Measurements from ENCODE around the gene BABAM2. TPM values are rescaled to one million over a fixed set of nuclear protein-coding genes. Genes with fewer than 3 reads are reported as not detected.

BABAM2 gene
- total and polyA plus RNA-seq, 10 of the 15 experiments (the other 5 are each of a cell fraction or from before 2014, with no cell fraction given), result 30.7 to 59.9 (median 44.5) TPM

GRCh38 chr2:28228434-28228995, 338.0 kb downstream of the BABAM2 start:
- intact Hi-C loops (cut with micrococcal nuclease; ENCODE audit: unreplicated experiment) (no loop called here), in situ Hi-C loops (cut with MboI) (no loop called here)
- H3K4me1 ChIP-seq (ENCODE audit: control insufficient read depth, insufficient read depth, low read length), result no peaks in the 10 kb centered on the region
- no peaks in the 10 kb centered on the region for H3K27me3 ChIP-seq (replicated peaks in 1 of 2; ENCODE audit: control insufficient read depth in 2 of 2, insufficient read depth in 2 of 2, low read length in 1 of 2)
- no peak for TF ChIP-seq SMAD1 (IDR thresholded peaks at IDR 0.05; ENCODE audit: low read depth, partially characterized antibody)
- no peak for TF ChIP-seq ASH2L (IDR thresholded peaks at IDR 0.05; ENCODE audit: borderline replicate concordance, low read depth)
- no peak for TF ChIP-seq ZSCAN29 (IDR thresholded peaks at IDR 0.05)
- no peak for TF ChIP-seq KLF5 (IDR thresholded peaks at IDR 0.05; ENCODE audit: partially characterized antibody)
- no peak for TF ChIP-seq CBX3 (IDR thresholded peaks at IDR 0.05; ENCODE audit: borderline replicate concordance, low read depth)
- TF ChIP-seq NR2F1 (conservative IDR thresholded peaks at IDR 0.05), result no peak
- TF ChIP-seq CTCF (IDR thresholded peaks at IDR 0.05 in 2 of 3, conservative IDR thresholded peaks at IDR 0.05 in 1 of 3; ENCODE audit: control insufficient read depth in 2 of 3, extremely low read depth in 1 of 3, insufficient read depth in 1 of 3, low read depth in 3 of 3, low read length in 3 of 3), result peak in 1 of 3 experiments; percentile 10; a peak in 2 of 6 replicates
- BruUV-seq (replicated peaks), result no TSS peak
- no peak overlapping the region for H3K27ac ChIP-seq (ENCODE audit: control insufficient read depth, insufficient read depth)
- H3K9ac ChIP-seq (ENCODE audit: control insufficient read depth, insufficient read depth, low read length), result no peak overlapping the region
- H2AFZ ChIP-seq (ENCODE audit: control insufficient read depth, low read depth, low read length), result no peak overlapping the region
- H3K4me3 ChIP-seq, result no peak overlapping the region
- POLR2A ChIA-PET, result no interaction called here
- H3K4me2 ChIP-seq (ENCODE audit: control insufficient read depth, insufficient read depth), result no peak overlapping the region
- no peaks in the 10 kb centered on the region for H3K36me3 ChIP-seq (ENCODE audit: control insufficient read depth in 2 of 2, insufficient read depth in 2 of 2, low read length in 1 of 2)
- SMC1A ChIA-PET (ENCODE audit: uncharacterized antibody, unreplicated experiment), result no interaction called here
- CTCF ChIA-PET, result no interaction called here
- WGBS (ENCODE audit: insufficient coverage, insufficient replicate concordance, low lambda C conversion rate, missing lambda C conversion rate), result 95% methylated on average over 1 of the region's 1 CpG
- no peaks in the 10 kb centered on the region for H3K9me3 ChIP-seq (replicated peaks; ENCODE audit: control insufficient read depth, insufficient read depth, low read length)
- no peaks in the 10 kb centered on the region for H4K20me1 ChIP-seq (ENCODE audit: control insufficient read depth, insufficient read depth)
- no peaks in the 10 kb centered on the region for H3K79me2 ChIP-seq (ENCODE audit: control insufficient read depth, insufficient read depth, low read length)
- RAD21 ChIA-PET (ENCODE audit: unreplicated experiment), result no interaction called here
- DNase-seq (ENCODE audit: low read depth, low spot score), result no peak
- ATAC-seq, result no peak
- FAIRE-seq, result peak; percentile 31
